HFFc6 (cell line): ENCODE measurements around the gene COL5A2. TPM values are rescaled to one million over a fixed set of nuclear protein-coding genes. Genes with fewer than 3 reads are reported as not detected.

ENCODE experiments used
- DNase-seq: peaks from one replicate; pipeline ENCODE4 v3.0.0-alpha.2; 2018
- H3K27ac Mint-ChIP-seq: 2 replicates; pipeline ENCODE4 v1.8.0; 2020; ENCODE audit warnings: mild to moderate bottlenecking, mixed read lengths
- H3K27me3 Mint-ChIP-seq: 2 replicates; pipeline ENCODE4 v1.8.0; 2021; ENCODE audit warnings: mild to moderate bottlenecking, moderate library complexity, mixed read lengths; ENCODE audit not compliant: insufficient read depth
- H3K36me3 Mint-ChIP-seq: 2 replicates; pipeline ENCODE4 v1.8.0; 2021; ENCODE audit warnings: low read depth, mixed read lengths
- H3K4me1 Mint-ChIP-seq: 2 replicates; pipeline ENCODE4 v1.8.0; 2020; ENCODE audit warnings: low read depth, mixed read lengths
- H3K4me3 Mint-ChIP-seq: 2 replicates; pipeline ENCODE4 v1.8.0; 2020; ENCODE audit warnings: mild to moderate bottlenecking, moderate library complexity, mixed read lengths
- H3K9me3 Mint-ChIP-seq: 2 replicates; pipeline ENCODE4 v1.8.0; 2020; ENCODE audit warnings: mild to moderate bottlenecking, mixed read lengths
- CTCF ChIP-seq: fragments of 200-600 bp; sonication (generic); IDR thresholded peaks from 2 replicates; pipeline ENCODE4 v1.5.0; 2021; ENCODE audit warnings: antibody characterized with exemption, mild to moderate bottlenecking
- total RNA-seq, 6 experiments: library from RNA; stranded (reverse); fragmentation: NEBNext Ultra II Directional; extraction: Animal tissue kit (Norgen Biotek cat#: 25700); gene quantifications; 2 replicates in 1 of 6; 3 replicates in 5 of 6; pipeline ENCODE4 v1.2.3, GENCODE V29; 2021

Gene COL5A2
- total RNA-seq, 6 experiments from 2014 or later: 265 to 388 (median 303) TPM

- peaks cover 16% of the 10 kb centered on the region for H3K36me3 Mint-ChIP-seq
- H3K27me3 Mint-ChIP-seq: no peaks in the 10 kb centered on the region
- H3K4me3 Mint-ChIP-seq: no peak overlapping the region
- DNase-seq: no peak
- no peak overlapping the region for H3K27ac Mint-ChIP-seq
- TF ChIP-seq CTCF: no peak
- H3K9me3 Mint-ChIP-seq: 0 out of 2 replicates have a peak, but pooled peaks cover 6% of the 10 kb centered on the region
- H3K4me1 Mint-ChIP-seq: peaks cover 33% of the 10 kb centered on the region
Observed at GRCh38 chr2:189192766-189193165, 13.2 kb upstream of the COL5A2 start.

GRCh38 chr2:189191766-189192165 is 12.2 kb upstream of the COL5A2 start:
- H3K36me3 Mint-ChIP-seq: peaks cover 13% of the 10 kb centered on the region
- peak; percentile 58 for DNase-seq
- H3K4me1 Mint-ChIP-seq: peaks cover 33% of the 10 kb centered on the region
- H3K27me3 Mint-ChIP-seq: no peaks in the 10 kb centered on the region
- H3K4me3 Mint-ChIP-seq: no peak overlapping the region
- peak overlapping the region; percentile 27 for H3K27ac Mint-ChIP-seq
- no peak for TF ChIP-seq CTCF
- H3K9me3 Mint-ChIP-seq: 0 out of 2 replicates have a peak, but pooled peaks cover 3% of the 10 kb centered on the region

GRCh38 chr2:189190685-189191084 is 11.1 kb upstream of the COL5A2 start:
- Mint-ChIP-seq H3K4me3 (no peak overlapping the region), H3K27me3 (no peaks in the 10 kb centered on the region), H3K27ac (no peak overlapping the region), H3K36me3 (peaks cover 7% of the 10 kb centered on the region), H3K4me1 (peaks cover 33% of the 10 kb centered on the region), H3K9me3 (no peaks in the 10 kb centered on the region)
- TF ChIP-seq CTCF: no peak
- no peak for DNase-seq

GRCh38 chr2:189188115-189188805 is 8.7 kb upstream of the COL5A2 start:
- Mint-ChIP-seq H3K27ac (peak overlapping the region; percentile 8; the same call in 1 of the 2 replicates), H3K4me1 (peaks cover 33% of the 10 kb centered on the region), H3K9me3 (no peaks in the 10 kb centered on the region), H3K4me3 (no peak overlapping the region), H3K27me3 (no peaks in the 10 kb centered on the region), H3K36me3 (no peaks in the 10 kb centered on the region)
- DNase-seq: no peak
- no peak for TF ChIP-seq CTCF

GRCh38 chr2:189183170-189183569 is 3.6 kb upstream of the COL5A2 start:
- peaks cover 5% of the 10 kb centered on the region; the same call in 1 of the 2 replicates for H3K27me3 Mint-ChIP-seq
- peaks cover 19% of the 10 kb centered on the region for H3K4me1 Mint-ChIP-seq
- peaks cover 4% of the 10 kb centered on the region for H3K9me3 Mint-ChIP-seq
- no peak for TF ChIP-seq CTCF
- no peak for DNase-seq
- peaks cover 10% of the 10 kb centered on the region for H3K36me3 Mint-ChIP-seq
- H3K4me3 Mint-ChIP-seq: no peak overlapping the region
- H3K27ac Mint-ChIP-seq: no peak overlapping the region
